Sigmoid colon (tissue), 7 donors: ENCODE results near the gene SHC3. TPM values are rescaled to one million over a fixed set of nuclear protein-coding genes. Genes with fewer than 3 reads are reported as not detected.
A peak's percentile ranks its signal among the peaks of the same experiment; 100 is the strongest.

Source experiments
- DNase-seq: peaks from one replicate; pipeline ENCODE4 v3.0.0-alpha.2; 2019
- H3K27ac ChIP-seq, 4 donors: fragments of 200-600 bp; sonication (generic); one replicate each; pipeline ENCODE4 v1.5.1; 2016 to 2019; ENCODE audit warnings: mild to moderate bottlenecking in 1 of 4
- H3K27me3 ChIP-seq, 3 donors: fragments of 200-600 bp; sonication (generic); one replicate each; pipeline ENCODE4 v1.5.1; 2019; ENCODE audit warnings: mild to moderate bottlenecking in 1 of 3
- H3K36me3 ChIP-seq, 4 donors: fragments of 200-600 bp; sonication (generic); one replicate each; pipeline ENCODE4 v1.5.1; 2016 to 2019
- H3K4me1 ChIP-seq, 4 donors: fragments of 200-600 bp; sonication (generic); one replicate each; pipeline ENCODE4 v1.5.1; 2017 to 2019
- H3K4me3 ChIP-seq, 4 donors: fragments of 200-600 bp; sonication (generic); one replicate each; pipeline ENCODE4 v1.5.1; 2017 to 2019; ENCODE audit warnings: mild to moderate bottlenecking in 2 of 4, moderate library complexity in 1 of 4
- H3K9me3 ChIP-seq, 4 donors: fragments of 200-600 bp in 3 of 4; sonication (generic) in 3 of 4; one replicate each; pipeline versions ENCODE4 v1.5.1 to v1.6.1; 2013 to 2019
- EP300 ChIP-seq, 4 donors: sonication (generic); formaldehyde crosslinking; IDR thresholded peaks; one replicate each; pipeline ENCODE4 v1.6.1; 2017; ENCODE audit warnings: antibody characterized with exemption in 4 of 4
- POLR2A ChIP-seq, 2 donors: fragments of 450-650 bp; IDR thresholded peaks; one replicate each; pipeline ENCODE4 v1.6.1; 2016; ENCODE audit warnings: antibody characterized with exemption in 2 of 2, mild to moderate bottlenecking in 2 of 2, moderate library complexity in 2 of 2
- POLR2AphosphoS5 ChIP-seq, 4 donors: sonication (generic); formaldehyde crosslinking; IDR thresholded peaks; one replicate each; pipeline ENCODE4 v1.6.1; 2017; ENCODE audit warnings: antibody characterized with exemption in 4 of 4
- WGBS, 2 donors: extraction: QIAGEN DNeasy Blood & Tissue Kit; methylation state at CpG; one replicate each; pipeline ENCODE4 v1.1.7; 2013; 5-methylcytosine and 5-hydroxymethylcytosine counted together
- intact Hi-C: fragments of 100-400 bp; cut with DNase I; formaldehyde crosslinking; loops from one replicate; pipeline ENCODE4 v1.15.1; 2023
- polyA plus RNA-seq, 3 donors: library from polyadenylated mRNA; stranded (reverse); fragments of 200-250 nt; gene quantifications; one replicate each; pipeline ENCODE4 v1.2.3, GENCODE V29; 2013
- total RNA-seq, 4 donors: library from RNA; depleted of rRNA; stranded (reverse); fragments of >200 nt; gene quantifications; one replicate each; pipeline ENCODE4 v1.1.0, GENCODE V29; 2016
- TF ChIP-seq, protein P1 (sequence below), 4 experiments: fragments of 450-650 bp in 3 of 4; fragments of 200-600 bp in 1 of 4; IDR thresholded peaks; one replicate each; pipeline ENCODE4 v1.5.1; 2016 to 2019; ENCODE audit warnings: antibody characterized with exemption in 4 of 4, mild to moderate bottlenecking in 3 of 4, moderate library complexity in 2 of 4
- donor health status: healthy with polysubstance abuse.
- donor health status: Bipolar disorder and iron deficiency.
- donor health status: healthy.

Gene SHC3
- total and polyA plus RNA-seq, 7 donors: 0.32 to 14.7 (median 2.1) TPM; not detected in 1

DNA sequence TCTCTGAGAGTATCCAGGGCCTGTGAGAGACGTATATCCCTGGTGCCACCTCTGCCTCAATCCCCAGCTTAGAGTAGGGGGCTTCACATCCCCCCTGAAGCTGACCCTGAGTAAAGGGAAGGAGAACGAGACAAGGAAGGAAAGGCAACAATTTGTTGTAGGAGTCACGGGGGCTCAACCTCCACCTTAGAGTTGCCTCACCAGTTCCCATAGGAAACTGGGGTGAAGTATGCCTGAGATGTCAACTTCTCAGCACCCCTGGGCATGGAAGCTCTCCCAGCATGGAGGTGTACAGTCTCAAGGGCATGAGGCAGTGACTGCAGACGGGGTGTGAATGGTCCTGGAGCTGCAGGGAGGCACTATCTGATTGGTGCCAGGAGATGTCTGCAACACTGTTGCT is 133.7 kb downstream of the SHC3 start:
- Histone ChIP-seq H3K27ac (no peak overlapping the region), H3K9me3 (no peaks in the 10 kb centered on the region), H3K4me3 (no peak overlapping the region), H3K27me3 (no peaks in the 10 kb centered on the region), H3K4me1 (peaks cover 0 to 8% (median 0%) of the 10 kb centered on the region in 4 donors), H3K36me3 (no peaks in the 10 kb centered on the region)
- DNase-seq: no peak
- intact Hi-C loops: no loop called here
- TF ChIP-seq EP300 (IDR thresholded peaks at IDR 0.05) (no peak), POLR2AphosphoS5 (IDR thresholded peaks at IDR 0.05) (no peak), POLR2A (IDR thresholded peaks at IDR 0.05) (no peak)
- TF ChIP-seq, protein P1, sequence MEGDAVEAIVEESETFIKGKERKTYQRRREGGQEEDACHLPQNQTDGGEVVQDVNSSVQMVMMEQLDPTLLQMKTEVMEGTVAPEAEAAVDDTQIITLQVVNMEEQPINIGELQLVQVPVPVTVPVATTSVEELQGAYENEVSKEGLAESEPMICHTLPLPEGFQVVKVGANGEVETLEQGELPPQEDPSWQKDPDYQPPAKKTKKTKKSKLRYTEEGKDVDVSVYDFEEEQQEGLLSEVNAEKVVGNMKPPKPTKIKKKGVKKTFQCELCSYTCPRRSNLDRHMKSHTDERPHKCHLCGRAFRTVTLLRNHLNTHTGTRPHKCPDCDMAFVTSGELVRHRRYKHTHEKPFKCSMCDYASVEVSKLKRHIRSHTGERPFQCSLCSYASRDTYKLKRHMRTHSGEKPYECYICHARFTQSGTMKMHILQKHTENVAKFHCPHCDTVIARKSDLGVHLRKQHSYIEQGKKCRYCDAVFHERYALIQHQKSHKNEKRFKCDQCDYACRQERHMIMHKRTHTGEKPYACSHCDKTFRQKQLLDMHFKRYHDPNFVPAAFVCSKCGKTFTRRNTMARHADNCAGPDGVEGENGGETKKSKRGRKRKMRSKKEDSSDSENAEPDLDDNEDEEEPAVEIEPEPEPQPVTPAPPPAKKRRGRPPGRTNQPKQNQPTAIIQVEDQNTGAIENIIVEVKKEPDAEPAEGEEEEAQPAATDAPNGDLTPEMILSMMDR (IDR thresholded peaks at IDR 0.05): no peak
- WGBS, 2 donors: 81 to 87% methylated on average over 4 of the region's 4 CpGs

DNA sequence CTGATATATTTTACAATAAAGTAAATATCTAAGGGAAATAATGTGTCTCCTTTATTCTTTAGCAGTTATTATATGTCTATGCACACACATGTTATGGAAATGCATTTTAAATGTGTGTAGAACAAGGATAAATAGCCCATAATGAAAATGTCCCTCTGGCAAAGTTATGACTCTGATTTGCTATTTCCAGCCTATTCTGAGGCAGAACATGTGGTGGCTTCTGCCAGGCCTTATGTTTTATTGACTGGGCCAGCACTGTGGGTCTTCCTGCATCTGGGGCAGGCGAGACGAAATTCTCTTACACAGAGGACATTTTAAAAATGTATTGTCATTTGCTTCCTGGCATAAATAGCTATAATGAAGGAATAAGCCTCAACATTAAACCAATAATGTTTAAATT is 134.5 kb downstream of the SHC3 start:
- no peaks in the 10 kb centered on the region for H3K36me3 ChIP-seq
- DNase-seq: no peak
- H3K4me3 ChIP-seq: no peak overlapping the region
- TF ChIP-seq EP300 (IDR thresholded peaks at IDR 0.05): no peak
- TF ChIP-seq, protein P1 (IDR thresholded peaks at IDR 0.05): no peak
- no peak for TF ChIP-seq POLR2AphosphoS5 (IDR thresholded peaks at IDR 0.05)
- no peak for TF ChIP-seq POLR2A (IDR thresholded peaks at IDR 0.05)
- H3K4me1 ChIP-seq: peaks cover 0 to 8% (median 0%) of the 10 kb centered on the region in 4 donors
- no peaks in the 10 kb centered on the region for H3K9me3 ChIP-seq
- intact Hi-C loops: no loop called here
- no peaks in the 10 kb centered on the region for H3K27me3 ChIP-seq
- no peak overlapping the region for H3K27ac ChIP-seq
- WGBS, 2 donors: 85 to 93% methylated on average over 2 of the region's 2 CpGs

DNA sequence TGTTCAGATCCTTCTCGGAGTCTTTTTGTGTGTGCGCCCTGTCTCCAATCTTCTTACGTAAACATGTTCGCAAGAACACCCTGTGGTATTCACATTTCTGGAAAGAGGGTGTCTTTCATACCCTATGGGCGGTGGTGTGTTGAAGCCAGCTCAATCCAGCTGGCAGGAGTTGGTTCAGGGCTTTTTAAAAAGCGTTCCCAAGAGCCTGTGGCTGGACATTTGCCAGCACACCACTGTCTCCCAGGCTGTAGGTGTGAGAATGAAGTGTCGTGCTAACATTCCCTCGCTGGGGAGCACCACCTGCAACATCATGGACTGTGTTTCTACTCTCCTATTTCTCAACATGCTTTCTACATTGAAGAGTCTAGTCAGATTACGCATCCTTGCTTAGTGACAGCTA is 135.6 kb downstream of the SHC3 start:
- 87 to 91% methylated on average over 9 of the region's 9 CpGs for WGBS, 2 donors
- no peak overlapping the region for H3K4me3 ChIP-seq

DNA sequence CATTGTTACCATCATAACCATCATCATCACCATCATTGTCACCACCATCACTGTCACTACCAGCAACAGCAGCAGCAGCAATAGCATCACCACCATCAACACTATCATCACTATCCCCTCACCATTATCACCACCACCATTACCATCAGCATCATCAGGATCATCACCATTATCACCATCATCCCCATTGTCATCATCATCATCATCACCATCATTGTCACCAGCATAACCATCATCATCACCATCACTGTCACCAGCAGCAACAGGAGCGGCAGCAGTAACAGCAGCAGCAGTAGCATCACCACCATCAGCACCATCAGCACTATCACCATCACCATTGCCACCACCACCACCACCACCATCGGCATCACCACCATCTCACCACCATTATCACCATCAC is 139.0 kb downstream of the SHC3 start:
- Histone ChIP-seq H3K9me3 (no peaks in the 10 kb centered on the region), H3K4me1 (peaks cover 0 to 8% (median 0%) of the 10 kb centered on the region in 4 donors), H3K27ac (no peak overlapping the region), H3K4me3 (no peak overlapping the region), H3K36me3 (no peaks in the 10 kb centered on the region), H3K27me3 (no peaks in the 10 kb centered on the region)
- no peak for DNase-seq
- intact Hi-C loops: no loop called here
- TF ChIP-seq EP300 (IDR thresholded peaks at IDR 0.05) (no peak), POLR2A (IDR thresholded peaks at IDR 0.05) (no peak), POLR2AphosphoS5 (IDR thresholded peaks at IDR 0.05) (no peak)
- TF ChIP-seq, protein P1 (IDR thresholded peaks at IDR 0.05): no peak
- WGBS, 2 donors: 94 to 98% methylated on average over 2 of the region's 2 CpGs

More for the DNA sequence above, 135.6 kb downstream of the SHC3 start:
- Histone ChIP-seq H3K27me3 (no peaks in the 10 kb centered on the region), H3K27ac (no peak overlapping the region), H3K36me3 (no peaks in the 10 kb centered on the region), H3K9me3 (no peaks in the 10 kb centered on the region), H3K4me1 (peaks cover 0 to 8% (median 1%) of the 10 kb centered on the region in 4 donors)
- no peak for DNase-seq
- intact Hi-C loops: no loop called here
- TF ChIP-seq POLR2AphosphoS5 (IDR thresholded peaks at IDR 0.05) (no peak), POLR2A (IDR thresholded peaks at IDR 0.05) (no peak), EP300 (IDR thresholded peaks at IDR 0.05) (no peak)
- TF ChIP-seq, protein P1 (IDR thresholded peaks at IDR 0.05): no peak

DNA sequence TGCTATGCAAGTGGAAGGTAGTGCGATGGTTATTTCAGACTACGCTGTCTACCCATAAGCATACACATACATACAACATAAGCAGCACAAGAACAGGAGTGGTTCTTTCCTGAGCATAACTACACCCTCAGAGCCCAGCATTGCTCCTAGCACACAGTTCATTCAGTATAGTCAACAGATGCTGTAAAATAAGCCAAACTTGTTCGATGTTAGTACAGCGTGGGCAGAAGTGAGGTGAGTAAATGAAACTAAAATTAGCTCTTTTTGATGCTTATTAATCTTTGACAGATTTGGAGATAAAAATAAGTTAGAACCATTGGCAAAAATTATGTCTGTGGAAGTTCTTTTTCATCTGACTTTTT is 139.5 kb downstream of the SHC3 start:
- Histone ChIP-seq H3K36me3 (no peaks in the 10 kb centered on the region), H3K27ac (peak overlapping the region in 2 of 4 donors; percentile 20 to 33), H3K4me1 (peaks cover 0 to 8% (median 0%) of the 10 kb centered on the region in 4 donors), H3K9me3 (no peaks in the 10 kb centered on the region), H3K4me3 (no peak overlapping the region), H3K27me3 (no peaks in the 10 kb centered on the region)
- no peak for DNase-seq
- TF ChIP-seq, protein P1 (IDR thresholded peaks at IDR 0.05): no peak
- no peak for TF ChIP-seq EP300 (IDR thresholded peaks at IDR 0.05)
- TF ChIP-seq POLR2A (IDR thresholded peaks at IDR 0.05): no peak
- no peak for TF ChIP-seq POLR2AphosphoS5 (IDR thresholded peaks at IDR 0.05)
- 93 to 96% methylated on average over 4 of the region's 4 CpGs for WGBS, 2 donors
- intact Hi-C loops: no loop called here
